ACC112 (cell line): ENCODE measurements around the gene ARID1B.

Experiments
- H2AFZ ChIP-seq: fragments of 200-600 bp; sonication (generic); one replicate; pipeline ENCODE4 v1.6.0; 2017; ENCODE audit warnings: antibody characterized with exemption, low read length; ENCODE audit not compliant: unreplicated experiment
- H3K27ac ChIP-seq: fragments of 200-600 bp; sonication (generic); 2 replicates; pipeline ENCODE4 v1.5.1; 2014; ENCODE audit warnings: low read depth, mild to moderate bottlenecking, antibody characterized with exemption, low read length, moderate library complexity
- H3K27me3 ChIP-seq: fragments of 200-600 bp; sonication (generic); 2 replicates; pipeline ENCODE4 v1.6.1; 2014; ENCODE audit warnings: mild to moderate bottlenecking, antibody characterized with exemption, low read length, moderate library complexity, mixed read lengths; ENCODE audit not compliant: insufficient read depth
- H3K36me3 ChIP-seq: fragments of 200-600 bp; sonication (generic); 2 replicates; pipeline ENCODE4 v1.6.1; 2016; ENCODE audit warnings: mild to moderate bottlenecking, antibody characterized with exemption, low read length, moderate library complexity, mixed read lengths; ENCODE audit not compliant: insufficient read depth
- H3K4me1 ChIP-seq: fragments of 200-600 bp; sonication (generic); one replicate; pipeline ENCODE4 v1.6.1; 2016; ENCODE audit warnings: low read length, mixed read lengths; ENCODE audit not compliant: insufficient read depth, unreplicated experiment, control insufficient read depth
- H3K4me3 ChIP-seq: fragments of 200-600 bp; sonication (generic); 2 replicates; pipeline ENCODE4 v1.5.1; 2014; ENCODE audit warnings: mild to moderate bottlenecking, low read depth, low read length
- H3K79me2 ChIP-seq: fragments of 200-600 bp; sonication (generic); one replicate; pipeline ENCODE4 v1.6.0; 2016; ENCODE audit warnings: low read length; ENCODE audit not compliant: control insufficient read depth, unreplicated experiment, insufficient read depth

ARID1B gene

DNA sequence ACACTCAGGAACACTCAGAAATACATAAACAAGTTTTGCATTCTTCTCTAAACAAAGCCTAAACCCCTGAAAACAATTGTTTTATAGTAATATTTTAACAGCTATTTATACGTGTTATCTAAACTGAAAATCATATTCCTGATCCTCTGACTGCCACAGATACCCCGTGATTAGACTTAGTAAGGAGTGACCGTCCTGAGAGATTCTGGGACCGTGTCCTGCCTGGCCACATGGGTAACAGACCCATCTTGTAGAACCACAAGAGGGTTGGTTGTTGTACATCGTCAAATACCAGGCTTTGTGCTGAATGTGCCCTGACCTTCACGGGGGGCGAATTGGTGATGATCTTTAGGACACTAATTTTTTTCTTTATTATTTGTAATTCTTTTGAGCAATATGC lies 331.7 kb downstream of the ARID1B start:
- H3K4me1 ChIP-seq: peaks cover 41% of the 10 kb centered on the region
- H2AFZ ChIP-seq: no peak overlapping the region
- peaks cover 9% of the 10 kb centered on the region for H3K79me2 ChIP-seq
- no peaks in the 10 kb centered on the region for H3K27me3 ChIP-seq
- H3K36me3 ChIP-seq: 0 out of 2 replicates have a peak, but pooled peaks cover 2% of the 10 kb centered on the region
- H3K27ac ChIP-seq: peak overlapping the region; percentile 96
- H3K4me3 ChIP-seq: peak overlapping the region; percentile 31

- Histone ChIP-seq H3K27ac (peak overlapping the region; percentile 96; the same call in 1 of the 2 replicates), H3K4me3 (no peak overlapping the region), H2AFZ (no peak overlapping the region)
Observed at GRCh38 chr6:157110607-157111006, 333.4 kb downstream of the ARID1B start.

GRCh38 chr6:157113389-157113788 lies 336.2 kb downstream of the ARID1B start:
- no peaks in the 10 kb centered on the region for H3K27me3 ChIP-seq
- 0 out of 2 replicates have a peak, but pooled peaks cover 3% of the 10 kb centered on the region for H3K36me3 ChIP-seq
- H3K27ac ChIP-seq: no peak overlapping the region
- H3K79me2 ChIP-seq: peaks cover 9% of the 10 kb centered on the region
- H2AFZ ChIP-seq: no peak overlapping the region
- H3K4me3 ChIP-seq: no peak overlapping the region
- peaks cover 19% of the 10 kb centered on the region for H3K4me1 ChIP-seq

More at GRCh38 chr6:157110607-157111006, 333.4 kb downstream of the ARID1B start:
- H3K4me1 ChIP-seq: peaks cover 41% of the 10 kb centered on the region
- H3K27me3 ChIP-seq: no peaks in the 10 kb centered on the region
- H3K36me3 ChIP-seq: 0 out of 2 replicates have a peak, but pooled peaks cover 3% of the 10 kb centered on the region
- H3K79me2 ChIP-seq: peaks cover 9% of the 10 kb centered on the region

GRCh38 chr6:157116426-157116825 lies 339.2 kb downstream of the ARID1B start:
- Histone ChIP-seq H3K4me3 (no peak overlapping the region), H3K4me1 (peaks cover 5% of the 10 kb centered on the region), H3K27me3 (no peaks in the 10 kb centered on the region), H3K27ac (no peak overlapping the region), H3K36me3 (0 out of 2 replicates have a peak, but pooled peaks cover 3% of the 10 kb centered on the region), H3K79me2 (no peaks in the 10 kb centered on the region), H2AFZ (no peak overlapping the region)

DNA sequence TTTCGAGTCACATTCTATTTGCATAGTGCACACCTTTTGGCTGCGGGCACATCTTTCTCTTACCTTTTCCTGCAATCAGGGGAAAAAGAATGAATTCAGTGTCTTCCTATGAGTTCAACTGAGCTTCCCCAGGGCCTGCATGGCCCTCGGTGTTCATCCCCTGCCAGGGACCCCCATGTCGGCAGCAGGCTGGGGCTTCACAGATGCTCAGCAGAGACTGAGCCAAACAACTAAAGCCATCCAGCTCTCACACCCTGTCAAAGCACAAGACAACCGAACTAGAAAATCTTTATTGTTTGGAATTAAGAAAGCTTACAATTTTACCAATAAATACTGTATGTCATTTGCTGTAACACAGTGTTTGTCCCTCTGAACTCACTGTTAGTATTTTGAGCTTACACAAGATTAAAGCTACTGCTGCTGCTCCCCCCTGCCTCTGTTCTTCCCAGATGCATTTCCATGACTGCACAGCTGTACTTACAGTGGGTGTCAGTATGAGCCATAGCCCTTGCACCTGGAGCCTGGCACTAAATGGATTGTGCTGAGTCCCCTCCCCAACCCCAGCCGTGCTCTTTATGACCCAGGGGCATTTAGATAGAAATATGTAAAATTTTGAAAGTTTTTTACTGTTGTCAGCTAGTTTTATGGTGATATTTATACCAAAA lies 340.4 kb downstream of the ARID1B start:
- Histone ChIP-seq H3K27ac (no peak overlapping the region), H2AFZ (no peak overlapping the region), H3K4me1 (peaks cover 5% of the 10 kb centered on the region), H3K4me3 (no peak overlapping the region), H3K79me2 (no peaks in the 10 kb centered on the region), H3K36me3 (0 out of 2 replicates have a peak, but pooled peaks cover 3% of the 10 kb centered on the region), H3K27me3 (no peaks in the 10 kb centered on the region)

DNA sequence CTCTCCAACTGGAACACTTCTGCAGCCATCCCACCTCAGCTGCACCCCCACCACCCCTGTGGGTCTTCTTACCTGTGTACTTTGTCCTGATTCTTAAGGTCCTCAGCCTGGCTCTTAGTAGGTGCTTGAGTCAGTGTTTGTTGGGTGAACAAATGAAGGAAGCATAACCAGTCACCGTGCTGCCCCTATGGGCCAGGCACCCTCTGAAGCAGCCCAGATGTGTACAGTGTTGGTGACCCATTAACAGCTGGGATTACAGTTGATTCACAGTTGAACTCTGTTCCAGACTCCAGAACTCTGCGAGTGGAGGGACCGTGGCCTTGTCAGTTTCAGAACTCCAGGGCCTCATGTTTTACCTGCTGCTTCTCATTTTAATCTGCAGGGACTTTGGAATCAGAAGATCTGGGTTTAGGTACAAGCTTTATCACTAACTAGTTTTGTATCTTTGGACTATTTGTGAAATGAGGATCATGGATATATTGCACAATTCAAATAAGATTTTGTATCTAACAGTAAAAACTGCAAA lies 342.4 kb downstream of the ARID1B start:
- Histone ChIP-seq H3K4me1 (peaks cover 5% of the 10 kb centered on the region), H3K4me3 (no peak overlapping the region), H3K27ac (no peak overlapping the region), H3K79me2 (no peaks in the 10 kb centered on the region), H2AFZ (no peak overlapping the region), H3K27me3 (no peaks in the 10 kb centered on the region), H3K36me3 (no peaks in the 10 kb centered on the region)

GRCh38 chr6:157120534-157121232 lies 343.5 kb downstream of the ARID1B start:
- H3K27me3 ChIP-seq: no peaks in the 10 kb centered on the region
- no peak overlapping the region for H3K27ac ChIP-seq
- H2AFZ ChIP-seq: no peak overlapping the region
- peaks cover 5% of the 10 kb centered on the region for H3K4me1 ChIP-seq
- no peak overlapping the region for H3K4me3 ChIP-seq
- H3K79me2 ChIP-seq: no peaks in the 10 kb centered on the region
- no peaks in the 10 kb centered on the region for H3K36me3 ChIP-seq

DNA sequence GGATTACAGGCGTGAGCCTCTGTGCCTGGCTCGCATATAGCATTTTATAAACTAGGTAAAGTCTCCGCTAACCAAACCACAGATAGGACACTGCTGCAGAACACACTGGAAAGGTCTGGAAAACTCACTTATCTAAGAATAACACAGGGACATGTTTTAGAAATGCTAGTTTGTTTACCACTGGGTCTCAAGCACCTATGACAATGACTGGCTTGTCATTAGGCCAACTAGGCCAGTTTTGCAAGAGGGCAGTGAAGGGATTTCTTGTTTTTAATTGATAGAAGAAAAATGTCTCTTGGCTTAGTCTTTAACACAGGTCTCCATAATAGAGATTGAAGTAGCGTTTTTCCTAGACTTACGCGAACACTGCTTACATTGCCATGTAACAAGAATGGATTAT lies 344.7 kb downstream of the ARID1B start:
- Histone ChIP-seq H3K4me3 (no peak overlapping the region), H3K36me3 (no peaks in the 10 kb centered on the region), H3K4me1 (peaks cover 5% of the 10 kb centered on the region)

DNA sequence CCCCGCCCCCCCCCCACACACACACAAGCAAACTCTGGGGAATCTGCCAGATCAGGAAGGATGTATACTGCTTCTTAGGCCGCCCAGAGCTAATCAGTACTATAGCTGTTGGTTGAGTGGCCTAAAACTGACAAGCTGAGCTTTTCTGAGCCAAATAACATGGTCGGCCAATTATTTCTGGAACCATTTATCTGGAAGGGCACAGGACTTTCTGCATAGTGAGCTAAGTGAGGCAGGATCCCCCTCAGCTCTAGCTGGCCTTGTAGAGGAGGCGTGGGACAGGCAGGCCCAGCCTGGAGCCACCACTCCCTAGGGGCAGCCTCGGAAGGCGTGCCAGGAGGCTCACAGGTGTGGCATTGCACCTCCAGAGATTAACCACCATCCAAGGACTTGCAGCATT lies 346.1 kb downstream of the ARID1B start:
- H3K4me3 ChIP-seq: no peak overlapping the region
- no peaks in the 10 kb centered on the region for H3K27me3 ChIP-seq
- no peak overlapping the region for H2AFZ ChIP-seq
- H3K4me1 ChIP-seq: peaks cover 6% of the 10 kb centered on the region
- H3K36me3 ChIP-seq: no peaks in the 10 kb centered on the region
- no peaks in the 10 kb centered on the region for H3K79me2 ChIP-seq
- H3K27ac ChIP-seq: no peak overlapping the region

More for the DNA sequence above, 344.7 kb downstream of the ARID1B start:
- Histone ChIP-seq H3K27ac (no peak overlapping the region), H3K27me3 (no peaks in the 10 kb centered on the region), H2AFZ (no peak overlapping the region), H3K79me2 (no peaks in the 10 kb centered on the region)

- Histone ChIP-seq H3K79me2 (no peaks in the 10 kb centered on the region), H3K4me1 (peaks cover 17% of the 10 kb centered on the region), H2AFZ (no peak overlapping the region), H3K4me3 (no peak overlapping the region), H3K36me3 (no peaks in the 10 kb centered on the region), H3K27me3 (no peaks in the 10 kb centered on the region), H3K27ac (no peak overlapping the region)
Observed at GRCh38 chr6:157124485-157125254, 347.5 kb downstream of the ARID1B start.
